ENCODE results near the gene TNS1.

DNA sequence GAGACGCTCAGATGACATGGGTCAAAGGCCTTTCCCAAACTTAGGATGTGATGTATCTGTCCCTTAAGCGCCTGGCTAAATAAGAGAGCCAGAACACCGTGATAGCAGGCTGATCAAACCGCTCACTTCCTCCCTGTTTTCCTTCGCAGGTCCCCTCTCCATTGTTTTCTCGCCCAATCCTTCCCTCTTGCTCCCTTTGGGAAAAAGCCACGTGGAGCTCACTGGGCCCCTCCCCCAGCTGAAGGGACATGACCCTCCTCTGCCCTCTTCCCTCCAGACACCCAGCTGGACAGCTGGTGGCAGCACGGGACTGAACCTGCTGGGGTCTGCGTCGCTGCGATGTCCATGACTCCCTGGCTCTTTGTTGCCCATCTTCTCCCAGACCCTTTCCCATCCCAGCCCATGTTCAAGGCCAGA lies 201.7 kb downstream of the TNS1 start:
- TF ChIP-seq, protein P1, sequence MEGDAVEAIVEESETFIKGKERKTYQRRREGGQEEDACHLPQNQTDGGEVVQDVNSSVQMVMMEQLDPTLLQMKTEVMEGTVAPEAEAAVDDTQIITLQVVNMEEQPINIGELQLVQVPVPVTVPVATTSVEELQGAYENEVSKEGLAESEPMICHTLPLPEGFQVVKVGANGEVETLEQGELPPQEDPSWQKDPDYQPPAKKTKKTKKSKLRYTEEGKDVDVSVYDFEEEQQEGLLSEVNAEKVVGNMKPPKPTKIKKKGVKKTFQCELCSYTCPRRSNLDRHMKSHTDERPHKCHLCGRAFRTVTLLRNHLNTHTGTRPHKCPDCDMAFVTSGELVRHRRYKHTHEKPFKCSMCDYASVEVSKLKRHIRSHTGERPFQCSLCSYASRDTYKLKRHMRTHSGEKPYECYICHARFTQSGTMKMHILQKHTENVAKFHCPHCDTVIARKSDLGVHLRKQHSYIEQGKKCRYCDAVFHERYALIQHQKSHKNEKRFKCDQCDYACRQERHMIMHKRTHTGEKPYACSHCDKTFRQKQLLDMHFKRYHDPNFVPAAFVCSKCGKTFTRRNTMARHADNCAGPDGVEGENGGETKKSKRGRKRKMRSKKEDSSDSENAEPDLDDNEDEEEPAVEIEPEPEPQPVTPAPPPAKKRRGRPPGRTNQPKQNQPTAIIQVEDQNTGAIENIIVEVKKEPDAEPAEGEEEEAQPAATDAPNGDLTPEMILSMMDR (IDR thresholded peaks at IDR 0.05; ENCODE audit: low read length): no peak
- no peak for TF ChIP-seq EZH2phosphoT487 (IDR thresholded peaks at IDR 0.05; ENCODE audit: low read length)

Data from MM.1S (cell line).